Panc1 (cell line): ENCODE results near the gene ZNF418.

Source experiments
- CTCF ChIP-seq: fragments of 450-650 bp; IDR thresholded peaks from 2 replicates; pipeline ENCODE4 v1.5.1; 2017; ENCODE audit warnings: mild to moderate bottlenecking
- POLR2AphosphoS5 ChIP-seq: IDR thresholded peaks from 2 replicates; pipeline ENCODE4 v1.6.1; 2012; ENCODE audit warnings: mild to moderate bottlenecking, low read depth, low read length, moderate library complexity
- SIN3A ChIP-seq: IDR thresholded peaks from 2 replicates; pipeline ENCODE4 v1.6.1; 2012; ENCODE audit warnings: low read depth, mild to moderate bottlenecking, low read length, moderate library complexity, borderline replicate concordance; ENCODE audit not compliant: insufficient read depth

GRCh38 chr19:57905258-57905657, 29.9 kb downstream of the ZNF418 start:
- TF ChIP-seq SIN3A (no peak), CTCF (no peak), POLR2AphosphoS5 (no peak)
